Stimulated activated CD4-positive, alpha-beta T cell treated with anti-CD3 and anti-CD28 coated beads, TNF-alpha, amount 100 ng/mL, for 4 hours (primary cell): ENCODE results near the gene REG4.
"Not testable (repeated sequence)": the region's sequence is repeated elsewhere in the genome, so short reads cannot be mapped to it uniquely, and the experiment has no call there.

Experiments
- DNase-seq, 3 experiments: peaks; one replicate each; pipeline ENCODE4 v3.0.0-alpha.2; 2020; ENCODE audit warnings: low read depth in 3 of 3

The REG4 gene

DNA sequence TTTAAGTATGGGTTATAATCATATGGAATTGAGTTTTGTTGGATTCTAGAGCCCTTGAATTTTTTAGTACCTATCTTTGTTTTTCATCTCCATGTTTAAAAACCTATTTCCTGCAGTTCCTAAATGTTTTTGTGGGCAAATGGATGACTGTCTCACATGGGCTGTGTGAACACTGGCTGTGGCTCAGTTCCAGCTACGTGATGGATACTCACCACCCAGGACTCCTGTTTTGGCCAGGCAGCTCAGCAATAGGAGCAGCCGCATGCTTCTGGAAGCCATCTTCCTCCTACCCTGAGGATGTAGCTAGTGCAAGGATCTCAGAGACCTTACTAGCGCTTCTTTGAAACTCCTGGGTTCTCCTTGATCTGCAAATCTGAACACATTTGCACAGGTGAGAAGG lies 2.8 kb downstream of the REG4 start:
- DNase-seq = no peak

DNA sequence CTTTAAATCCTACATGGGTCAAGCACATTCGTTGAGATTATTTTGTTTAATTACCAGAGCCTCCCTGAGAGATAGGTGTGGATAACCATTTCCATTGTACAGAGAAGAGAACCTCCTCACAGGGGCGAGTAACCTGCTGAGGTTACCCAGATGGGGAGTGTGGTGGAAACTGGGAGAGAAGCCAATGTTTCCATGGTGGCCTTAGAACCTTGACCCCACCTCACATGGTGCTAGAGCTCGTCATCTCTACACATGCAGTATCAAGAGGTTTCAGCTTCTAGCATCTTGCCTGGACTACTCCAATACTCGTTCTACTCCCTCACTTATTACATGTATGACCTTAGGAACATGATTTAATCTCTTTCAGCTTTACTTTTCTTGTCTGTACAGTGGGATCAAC lies 4.8 kb downstream of the REG4 start:
- DNase-seq = no peak

DNA sequence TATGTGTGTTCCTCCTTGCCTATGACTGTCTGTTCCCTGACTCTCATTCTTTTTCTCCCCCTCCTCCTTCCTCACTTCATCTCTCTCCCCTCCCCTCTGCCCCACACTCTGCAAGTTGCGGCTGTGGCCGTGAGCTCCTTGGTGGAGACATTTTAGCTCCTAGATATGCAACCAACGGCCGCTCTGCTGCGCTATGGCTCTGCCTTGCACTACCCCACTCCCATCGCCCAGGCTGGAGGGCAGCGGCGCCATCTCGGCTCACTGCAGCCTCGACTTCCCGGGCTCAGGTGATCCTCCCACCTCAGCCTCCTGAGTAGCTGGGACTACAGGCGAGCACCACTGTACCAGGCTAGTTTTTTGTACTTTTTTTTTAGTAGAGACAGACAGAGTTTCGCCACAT lies 5.5 kb downstream of the REG4 start:
- DNase-seq = no peak

DNA sequence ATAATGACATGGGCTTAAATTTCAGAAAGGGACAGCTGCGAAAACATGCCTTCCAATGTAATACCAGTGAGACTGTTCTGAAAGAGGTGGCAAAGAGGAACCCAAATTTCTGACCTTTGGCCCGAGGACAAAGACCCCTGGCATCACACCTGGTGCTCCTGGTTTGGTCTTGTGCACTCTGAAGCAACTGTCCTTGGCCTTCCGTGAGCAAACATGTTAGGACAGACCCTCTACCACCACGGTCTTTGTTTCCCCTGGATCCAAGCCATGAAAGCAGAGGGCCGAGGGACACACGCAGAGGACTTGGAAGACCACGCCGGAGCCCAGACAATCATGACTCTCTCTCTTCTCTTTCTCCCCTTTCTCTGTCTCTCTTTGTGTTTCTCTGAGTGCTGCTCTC lies 6.0 kb downstream of the REG4 start:
- no peak for DNase-seq

DNA sequence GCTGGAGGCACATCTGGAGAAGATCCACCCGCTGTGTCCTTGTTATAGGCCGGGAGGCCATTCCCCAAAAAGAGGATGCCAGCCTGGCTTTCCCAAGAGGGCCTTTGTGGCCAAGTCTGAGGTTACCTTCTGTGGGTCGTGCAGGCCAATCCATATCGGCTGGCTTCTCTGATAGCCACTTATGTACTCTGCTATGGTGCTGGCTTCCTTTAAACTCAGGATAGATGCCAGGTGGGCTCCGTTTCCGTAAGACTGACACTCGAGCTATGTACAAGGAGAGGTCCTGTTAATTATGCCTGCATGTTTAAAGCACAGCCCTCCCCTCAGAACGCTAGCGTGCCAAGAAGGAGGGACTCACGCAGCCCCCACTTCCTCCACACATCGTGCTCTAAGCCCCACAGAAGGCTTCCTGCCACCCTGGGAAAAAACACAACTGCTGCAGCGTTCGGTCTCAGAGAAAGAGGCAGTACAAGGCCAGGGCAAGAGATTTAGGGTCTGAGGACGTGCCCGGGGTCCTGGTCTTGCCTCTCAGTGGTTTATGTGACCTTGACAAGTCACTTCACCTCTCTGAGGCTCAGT lies 11.6 kb downstream of the REG4 start:
- no peak for DNase-seq

DNA sequence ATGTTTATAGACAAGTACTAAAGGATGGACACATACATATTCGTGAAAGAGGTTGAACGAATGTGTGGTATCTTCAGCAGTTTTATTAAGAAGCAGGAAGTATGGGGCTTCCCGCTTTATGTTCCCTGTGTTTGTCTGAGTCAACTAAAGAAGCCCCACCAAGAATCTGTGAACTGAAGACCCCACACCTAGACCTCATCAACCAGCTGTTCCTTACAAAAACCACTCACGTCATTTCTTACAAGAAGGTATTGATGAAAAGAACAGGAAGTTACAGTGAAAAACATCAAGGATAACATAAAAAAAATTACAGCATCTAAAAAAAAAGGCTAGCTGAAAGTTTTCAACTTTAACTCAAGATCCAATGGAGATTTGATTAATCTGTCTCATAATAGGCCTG lies 12.3 kb downstream of the REG4 start:
- no peak for DNase-seq

DNA sequence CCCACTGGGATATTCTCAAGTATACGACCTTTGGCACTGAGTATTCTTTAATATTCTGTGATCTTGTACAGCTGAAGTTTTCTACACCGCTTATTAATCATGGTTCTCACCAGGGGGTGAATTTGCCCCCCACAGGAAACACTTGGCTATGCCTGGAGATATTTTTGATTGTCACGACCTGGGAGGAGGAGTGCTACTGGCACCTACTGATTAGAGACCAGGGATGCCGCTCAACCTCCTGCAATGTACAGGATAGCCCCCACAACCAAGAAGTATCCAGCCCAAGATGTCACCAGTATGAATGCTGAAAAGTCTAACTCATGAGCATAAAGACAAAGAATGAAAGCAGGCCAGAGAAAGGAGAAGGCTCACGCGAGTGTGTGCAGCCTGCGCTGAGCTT lies 13.7 kb downstream of the REG4 start:
- no peak for DNase-seq

DNA sequence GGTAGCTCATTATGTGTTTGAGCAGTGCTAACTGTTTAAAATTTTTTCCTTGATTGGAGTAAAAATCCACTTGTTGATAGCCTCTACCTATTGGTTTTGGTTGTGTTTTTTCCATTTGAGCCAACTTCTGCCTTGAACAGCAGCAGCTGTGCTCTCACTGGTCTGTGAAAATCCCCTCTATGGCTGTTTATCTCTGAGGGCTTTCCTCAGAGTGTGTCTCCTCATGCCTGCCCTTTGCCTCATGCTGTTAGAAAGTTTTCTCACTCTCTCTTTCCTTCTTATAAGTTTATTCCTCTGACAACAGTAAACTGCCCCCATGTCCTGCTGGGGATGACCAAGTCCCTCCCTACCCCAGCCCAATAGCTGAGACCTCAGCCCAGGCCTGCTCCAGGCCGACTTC lies 14.1 kb downstream of the REG4 start:
- DNase-seq = no peak

DNA sequence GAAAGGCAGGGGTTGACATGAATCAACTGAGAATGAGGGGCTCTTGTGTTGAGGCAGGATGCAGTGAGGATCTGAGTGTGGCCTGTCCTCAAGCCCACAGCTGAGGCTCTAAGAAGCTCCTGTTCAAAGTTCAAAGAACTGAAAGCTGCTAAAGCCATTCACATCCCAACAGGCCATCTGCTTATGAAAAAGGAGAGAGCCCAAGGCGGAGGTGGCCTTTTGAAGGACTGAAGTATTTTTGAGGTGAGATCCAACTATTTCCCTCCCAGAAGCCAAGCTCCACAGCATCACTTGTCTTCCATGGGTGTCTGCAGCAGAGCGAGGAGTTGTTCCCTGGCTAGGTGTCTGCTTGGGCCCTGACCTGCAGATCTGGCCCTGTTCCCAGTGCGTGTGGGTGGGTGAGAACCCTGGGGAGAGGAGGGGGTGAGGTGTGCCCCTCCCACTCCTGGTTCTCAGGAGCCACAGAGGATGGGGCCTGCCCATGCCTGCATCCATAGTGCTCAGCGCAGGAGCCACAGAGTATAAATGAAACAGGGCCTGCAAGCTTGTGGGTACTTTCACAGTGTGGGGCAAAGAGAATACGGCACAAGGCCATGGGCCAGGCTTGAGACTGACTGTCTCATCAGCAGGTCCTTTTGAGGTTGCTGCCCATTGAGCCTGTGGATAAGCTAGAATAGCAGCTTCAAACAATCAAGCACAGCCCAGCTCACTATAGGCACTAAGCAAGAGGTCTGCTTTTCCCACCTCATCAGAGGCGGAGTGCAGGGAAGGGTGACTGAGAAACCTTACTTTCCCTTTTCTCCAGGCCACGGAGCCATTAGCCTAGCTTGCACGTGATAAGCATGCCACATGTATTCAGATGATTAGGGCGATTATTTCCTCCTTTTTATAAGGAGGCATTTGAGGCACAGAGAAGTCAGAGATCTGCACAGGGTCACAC lies 15.7 kb downstream of the REG4 start:
- no peak for DNase-seq

DNA sequence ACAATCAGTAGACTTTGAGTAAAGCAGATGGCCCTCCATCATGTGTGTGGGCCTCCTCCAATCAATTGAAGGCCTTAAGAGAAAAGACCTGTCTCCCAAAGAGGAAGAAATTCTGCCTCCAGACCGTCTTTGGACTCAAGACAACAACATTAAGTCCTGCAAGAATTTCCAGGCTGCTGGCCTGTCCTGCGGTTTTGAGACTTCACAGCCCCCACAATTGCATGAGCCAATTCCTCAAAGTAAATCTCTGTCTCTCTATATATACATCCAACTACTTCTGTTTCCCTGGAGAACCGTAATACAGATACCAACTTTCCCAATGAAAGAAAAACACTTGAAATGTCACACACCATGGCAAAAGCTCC lies 16.4 kb downstream of the REG4 start:
- DNase-seq = no peak

DNA sequence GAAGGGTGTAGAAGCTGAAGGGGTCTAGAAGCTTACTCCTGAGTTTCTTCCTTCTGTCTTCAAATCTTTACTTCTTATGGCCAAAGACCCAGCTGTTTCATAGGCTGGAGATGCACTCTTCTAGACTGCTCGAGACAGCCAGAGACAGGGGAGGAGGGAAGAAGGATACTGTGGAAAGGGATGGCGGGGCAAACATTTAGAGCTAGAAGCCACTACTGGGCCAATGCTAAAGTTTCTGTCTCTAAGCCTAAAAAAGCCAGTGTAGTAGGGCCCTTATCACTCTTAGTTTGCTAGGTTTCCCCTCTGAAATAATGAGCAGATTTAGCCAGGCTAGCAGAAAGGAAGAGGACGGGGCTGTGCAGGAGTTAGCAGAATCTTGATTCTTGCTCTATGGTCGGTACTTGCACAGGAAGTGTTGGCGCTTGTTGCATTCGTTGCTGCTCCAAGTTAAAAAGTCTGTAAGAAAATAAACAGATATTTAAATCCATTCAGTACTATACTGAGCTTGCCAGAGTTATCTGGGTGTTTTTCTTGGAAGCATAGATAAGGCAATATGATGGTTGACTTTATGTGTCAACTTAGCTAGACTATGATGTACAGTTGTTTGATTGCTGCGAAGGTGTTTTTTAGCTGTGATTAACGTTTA lies 16.9 kb downstream of the REG4 start:
- DNase-seq = no peak

DNA sequence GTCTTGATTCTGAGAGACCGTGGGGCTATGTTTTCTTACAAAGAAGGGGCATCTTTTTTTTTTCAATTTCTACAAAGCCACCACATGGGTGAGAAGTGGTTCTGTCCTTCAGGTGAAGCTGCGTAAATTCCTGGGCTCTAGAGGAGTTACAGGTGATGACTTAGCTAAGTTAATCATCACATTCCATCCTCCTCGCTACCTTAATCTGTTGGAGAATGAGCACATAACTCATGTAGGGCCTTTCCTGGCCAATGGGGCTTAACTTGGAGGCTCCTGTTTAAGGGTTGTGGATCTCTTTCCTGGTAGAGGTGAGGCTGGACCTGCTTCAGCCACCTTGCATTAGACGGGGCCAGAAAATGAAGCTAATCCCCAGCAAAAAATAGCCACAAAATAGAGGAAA lies 19.9 kb downstream of the REG4 start:
- DNase-seq = no peak

DNA sequence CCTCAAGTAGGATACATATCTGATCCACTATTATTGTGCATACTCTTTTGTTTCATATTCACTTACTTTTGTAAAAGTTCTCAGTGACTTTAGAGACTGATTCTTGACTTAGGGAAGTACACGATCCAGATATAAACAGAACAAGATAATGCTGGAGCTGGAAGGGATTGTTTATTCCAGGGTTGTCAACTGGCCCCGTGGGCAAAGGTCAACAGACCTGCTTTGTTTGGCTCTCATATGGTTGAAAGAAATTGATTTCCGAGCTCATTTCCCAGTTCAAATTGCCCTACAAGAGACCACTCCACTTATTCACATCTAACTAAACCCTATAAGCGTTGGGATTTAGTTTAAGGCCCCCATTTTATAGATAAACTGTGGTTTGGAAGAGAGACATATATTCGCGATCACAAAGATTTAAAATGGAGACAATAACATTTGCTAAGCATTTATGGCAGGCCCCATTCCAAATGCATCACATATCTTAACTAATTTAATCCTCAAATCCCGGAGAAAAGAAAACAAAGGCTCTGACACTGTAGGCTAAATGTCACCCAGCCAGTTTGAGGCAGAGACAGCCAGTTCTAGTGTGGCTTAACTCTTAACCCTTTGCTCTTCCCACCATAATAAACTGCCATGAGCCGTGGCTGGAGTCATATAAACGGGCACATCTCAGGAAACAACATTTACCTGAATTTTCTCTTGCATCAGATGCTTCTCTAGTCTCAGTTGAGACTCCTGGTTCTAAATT lies 20.6 kb downstream of the REG4 start:
- DNase-seq = no peak

DNA sequence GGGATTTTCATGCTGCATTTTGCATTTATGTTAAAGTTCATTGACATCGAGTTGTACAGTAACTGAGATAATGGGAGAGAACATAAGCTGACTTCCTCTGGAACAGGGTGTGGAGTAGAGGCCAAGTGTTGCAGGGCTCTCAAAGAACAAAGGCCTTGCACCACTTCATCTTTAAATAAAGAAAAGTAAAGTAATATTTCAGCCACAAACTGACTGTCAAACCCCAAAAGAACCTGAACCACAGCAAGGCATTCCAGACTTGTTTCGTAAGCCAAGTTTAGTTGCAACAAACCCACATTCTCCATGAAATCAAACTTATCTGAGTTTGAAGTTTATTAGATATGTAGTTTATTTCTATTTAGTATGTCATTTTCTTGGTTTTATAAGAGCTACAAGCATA lies 23.5 kb downstream of the REG4 start:
- no peak for DNase-seq

DNA sequence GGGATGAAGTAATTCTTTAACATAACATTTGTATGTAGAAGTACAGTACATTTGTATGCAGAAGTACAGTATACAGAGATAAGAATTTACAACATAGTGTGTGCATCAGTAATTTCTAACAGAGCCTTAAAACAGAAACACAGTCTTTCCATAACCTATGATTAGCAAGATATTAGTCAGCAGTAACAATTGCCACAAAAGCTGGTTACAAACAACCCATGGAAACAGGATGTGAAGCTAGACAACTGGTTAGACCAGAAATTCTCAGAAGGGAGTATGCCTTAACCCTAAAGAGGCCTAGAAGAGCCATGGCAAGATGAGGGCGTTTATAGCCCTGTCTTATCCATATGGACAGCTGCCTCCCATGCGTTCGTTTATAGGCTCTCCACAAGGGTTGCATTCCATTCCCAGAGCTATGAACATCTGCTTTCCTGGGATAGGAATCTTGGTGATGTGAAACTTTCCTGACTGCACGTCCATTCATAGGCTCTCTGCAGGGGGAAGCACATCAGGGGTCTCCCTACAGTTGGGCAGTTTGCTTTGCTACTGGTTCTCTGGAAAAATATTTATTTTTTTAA lies 24.7 kb downstream of the REG4 start:
- DNase-seq = not testable (repeated sequence)

DNA sequence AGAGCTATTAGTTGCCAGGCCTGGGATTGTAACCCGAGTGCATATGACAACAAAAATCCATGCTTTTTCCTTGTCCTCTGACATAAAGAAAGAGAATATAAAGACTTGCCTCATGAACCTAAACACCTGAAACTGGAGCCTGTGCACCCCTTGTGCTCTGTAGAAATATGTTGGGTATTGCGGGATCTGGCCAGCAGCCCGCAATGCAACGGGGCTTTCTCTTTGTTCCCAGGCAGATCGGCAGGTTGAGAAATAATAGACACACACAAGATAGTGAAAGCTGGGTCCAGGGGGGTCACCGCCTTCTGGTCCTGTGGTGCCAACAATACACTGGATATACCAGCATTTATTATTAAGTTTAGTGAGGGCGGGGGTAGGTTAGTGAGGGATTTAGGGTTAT lies 25.2 kb downstream of the REG4 start:
- DNase-seq = not testable (repeated sequence)

DNA sequence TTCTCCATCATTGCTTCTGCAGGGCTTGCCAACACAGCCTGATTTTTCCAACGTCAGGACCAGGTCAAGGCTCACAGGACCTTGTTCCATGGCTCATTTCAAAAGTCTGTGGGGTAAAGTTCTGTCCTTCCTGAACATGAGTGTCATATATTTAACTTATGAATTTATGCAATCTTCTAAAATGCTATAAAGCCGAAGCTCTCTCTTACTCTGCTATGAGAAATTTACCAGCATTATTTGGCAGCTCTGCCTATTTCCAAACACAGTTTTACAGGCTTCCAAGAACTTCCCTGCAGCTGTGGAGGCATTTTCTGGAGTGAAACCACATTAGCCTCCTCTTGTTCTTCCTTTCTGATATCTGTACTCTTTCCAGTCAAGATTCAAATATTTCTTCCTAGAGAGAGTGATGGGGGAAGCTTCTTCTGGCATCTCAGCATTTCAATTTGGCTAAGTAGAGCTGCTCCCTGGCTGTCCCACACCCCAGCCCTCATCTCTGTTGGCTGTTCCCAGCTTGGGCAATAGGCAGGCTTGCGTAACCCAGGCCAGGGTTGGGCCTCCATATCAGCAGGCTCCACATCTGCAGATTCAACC lies 27.0 kb downstream of the REG4 start:
- no peak for DNase-seq

DNA sequence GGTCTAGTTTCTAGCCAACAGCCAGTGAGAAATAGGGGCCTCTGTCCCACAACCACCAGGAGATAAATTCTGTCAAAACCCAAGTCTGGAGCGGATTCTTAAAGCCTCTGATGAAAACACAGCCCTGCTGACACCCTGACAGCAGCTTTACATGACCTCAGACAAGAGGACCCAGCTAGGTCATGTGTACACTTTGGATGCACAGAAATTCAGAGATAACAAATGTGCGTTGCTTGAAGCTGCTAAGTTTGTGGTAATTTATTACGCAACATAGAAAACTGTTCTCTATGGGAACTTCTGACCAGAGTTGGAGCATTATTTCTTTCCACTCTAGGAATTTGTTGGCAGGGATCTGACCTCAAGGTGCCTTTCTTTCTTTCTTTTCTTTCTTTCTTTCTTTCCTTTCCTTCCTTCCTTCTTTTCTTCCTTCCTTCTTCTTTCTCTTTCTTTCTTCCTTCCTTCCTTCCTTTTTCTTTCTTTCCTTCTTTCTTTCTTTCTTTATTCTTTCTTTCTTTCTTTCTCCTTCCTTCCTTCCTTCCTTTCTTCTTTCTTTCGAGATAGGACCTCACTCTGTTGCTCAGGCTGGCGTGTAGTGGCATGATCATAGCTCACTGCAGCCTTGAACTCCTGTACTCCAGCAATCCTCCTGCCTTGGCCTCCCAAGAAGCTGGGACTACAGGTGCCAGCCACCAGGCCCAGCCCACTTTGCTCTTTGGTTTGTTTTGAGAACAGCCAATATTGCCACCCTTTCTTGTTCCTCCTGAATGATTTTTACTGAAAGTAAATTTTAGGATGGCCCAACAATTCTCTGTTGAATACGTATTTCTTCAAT lies 27.7 kb downstream of the REG4 start:
- no peak for DNase-seq

DNA sequence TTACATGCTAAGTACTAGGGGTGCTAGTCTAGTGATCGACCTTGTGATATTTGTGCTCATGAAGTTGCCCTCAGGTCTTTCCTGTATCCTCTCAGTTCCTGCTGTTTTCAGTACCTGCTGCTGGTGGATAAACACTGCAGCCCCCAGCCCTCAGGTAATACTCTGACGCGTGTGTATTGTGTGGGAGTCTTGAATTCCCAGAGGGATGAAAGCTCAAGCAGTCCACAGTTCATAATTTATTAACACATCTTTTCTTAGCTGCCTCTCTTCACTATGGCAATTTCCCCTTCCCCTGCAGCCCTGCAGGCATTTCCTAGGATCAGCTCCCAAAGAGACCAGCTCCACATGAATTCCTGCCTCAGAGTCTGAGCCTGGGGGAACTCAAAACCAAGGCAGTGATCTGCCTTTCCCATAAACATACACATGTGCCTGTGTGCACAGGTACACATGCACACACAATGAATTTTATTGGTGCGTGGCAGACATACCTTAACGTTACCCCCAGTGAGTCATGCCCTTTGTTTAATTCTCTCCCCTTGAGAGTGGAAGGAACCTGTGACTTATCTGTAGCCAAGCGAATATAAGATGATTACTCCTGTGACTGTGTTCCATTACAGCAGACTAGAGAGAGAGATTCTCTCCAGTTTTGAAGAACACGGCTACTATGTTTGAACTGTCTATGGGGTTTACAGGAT lies 28.5 kb downstream of the REG4 start:
- DNase-seq = no peak
